GM19193 (cell line): ENCODE data around the gene INHBB.

ENCODE experiments used
- POLR2A ChIP-seq: IDR thresholded peaks from 4 replicates; pipeline ENCODE4 v1.6.1; 2011; ENCODE audit not compliant: insufficient read depth, insufficient read length; ENCODE audit errors: extremely low read depth

The INHBB gene

DNA sequence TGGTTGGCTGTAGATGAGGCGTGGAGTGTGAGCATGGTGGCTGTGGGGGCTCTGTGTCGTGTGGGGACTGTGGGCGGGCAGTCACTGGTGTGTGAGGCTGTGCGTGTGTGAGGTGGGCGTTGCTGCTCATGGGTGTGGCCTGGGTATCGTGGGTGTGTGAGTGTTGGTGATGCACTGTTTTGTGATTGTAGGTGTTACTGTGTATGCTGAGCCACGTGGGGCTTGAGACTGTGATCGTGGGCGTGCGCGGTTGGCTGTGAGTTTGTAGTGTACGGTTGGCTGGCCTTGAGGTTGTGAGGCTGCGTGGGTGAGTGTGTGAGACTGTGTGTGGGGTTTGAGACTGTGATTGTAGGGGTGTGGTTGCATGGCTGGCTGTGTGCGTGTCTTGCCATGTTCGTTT, 8.5 kb downstream of the INHBB start:
- TF ChIP-seq POLR2A: no peak

DNA sequence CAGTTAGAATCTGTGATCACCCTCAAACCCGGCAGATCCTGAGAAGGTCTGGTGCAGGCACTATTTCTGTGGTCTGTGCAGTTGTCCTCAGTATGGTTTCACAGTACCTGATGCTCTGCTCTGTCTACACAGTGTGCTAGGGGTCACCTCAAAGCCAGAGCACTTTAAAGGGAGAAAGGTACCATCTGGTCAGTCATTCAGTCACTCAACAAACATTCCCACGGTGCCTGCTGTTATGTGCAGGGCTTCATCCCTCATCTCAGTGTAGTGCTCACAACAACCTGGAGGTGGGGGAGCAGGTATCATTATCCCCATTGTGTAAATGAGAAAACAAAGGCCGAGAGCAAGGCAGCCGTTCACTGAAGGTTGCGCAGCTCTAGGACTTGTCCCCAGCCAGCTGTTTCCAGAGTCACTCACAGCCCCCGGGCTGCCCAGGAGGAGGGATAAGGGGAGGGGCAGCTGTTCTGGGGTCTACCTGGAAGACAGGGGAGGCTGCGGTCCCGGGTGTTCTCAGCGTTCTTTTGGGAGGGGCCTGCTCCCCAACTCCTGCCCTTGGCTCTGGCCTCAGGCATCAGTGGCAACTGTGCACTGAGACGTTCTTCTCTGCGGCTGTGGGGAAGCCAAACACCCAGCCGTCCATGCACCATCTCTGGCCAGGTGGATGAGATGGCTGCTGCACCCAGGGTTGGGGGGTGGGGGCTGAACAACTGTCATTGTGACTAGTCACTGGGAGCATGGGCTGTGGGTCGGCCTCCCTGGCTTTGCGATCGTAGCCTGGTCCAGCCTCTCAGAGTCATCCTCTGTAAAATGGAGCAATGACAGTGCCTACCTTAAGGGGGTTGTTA, 9.2 kb downstream of the INHBB start:
- TF ChIP-seq POLR2A: no peak

DNA sequence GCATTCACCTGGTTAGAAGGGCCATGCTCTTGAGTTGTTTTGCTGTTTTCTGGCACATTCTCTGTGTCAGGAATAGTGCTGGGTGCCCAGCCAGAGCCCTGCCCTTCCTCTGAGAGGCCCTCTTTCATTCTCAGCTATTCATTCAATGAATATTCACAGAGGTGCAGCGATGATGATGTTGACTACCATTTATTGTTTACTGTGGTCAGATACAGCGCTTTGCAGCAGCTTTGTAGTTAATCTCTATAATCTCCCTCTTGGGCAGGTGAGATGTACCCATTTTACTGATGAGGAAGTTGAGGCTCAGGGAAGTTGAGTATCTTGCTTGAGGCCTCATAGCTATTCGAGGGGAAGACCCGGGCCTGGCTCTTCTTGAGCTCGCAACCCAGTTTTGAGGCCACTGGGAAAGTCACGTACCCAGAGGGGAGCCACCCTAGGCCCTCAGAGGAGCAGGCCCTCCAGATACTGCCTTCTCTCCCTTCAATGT, 9.9 kb downstream of the INHBB start:
- TF ChIP-seq POLR2A: no peak

DNA sequence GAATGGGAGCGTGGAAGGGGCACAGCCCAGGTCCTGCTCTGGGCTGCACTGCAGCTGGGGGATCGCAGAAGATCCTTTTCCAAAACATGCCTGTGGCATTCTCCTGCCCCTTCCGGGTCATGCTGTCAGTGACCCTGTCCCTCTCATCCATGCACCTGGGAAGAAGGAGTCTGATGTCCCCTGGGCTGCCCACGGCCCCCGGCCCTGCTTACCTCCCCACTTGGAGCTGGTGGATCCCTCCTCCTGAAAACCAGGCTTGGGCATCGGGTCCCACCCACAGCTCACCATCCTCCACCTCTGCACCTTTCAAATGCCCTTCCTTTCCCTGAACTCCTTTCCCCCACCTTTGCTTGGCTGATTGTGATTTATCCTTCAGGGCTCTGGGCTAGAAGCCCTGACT, 11.8 kb downstream of the INHBB start:
- no peak for TF ChIP-seq POLR2A

DNA sequence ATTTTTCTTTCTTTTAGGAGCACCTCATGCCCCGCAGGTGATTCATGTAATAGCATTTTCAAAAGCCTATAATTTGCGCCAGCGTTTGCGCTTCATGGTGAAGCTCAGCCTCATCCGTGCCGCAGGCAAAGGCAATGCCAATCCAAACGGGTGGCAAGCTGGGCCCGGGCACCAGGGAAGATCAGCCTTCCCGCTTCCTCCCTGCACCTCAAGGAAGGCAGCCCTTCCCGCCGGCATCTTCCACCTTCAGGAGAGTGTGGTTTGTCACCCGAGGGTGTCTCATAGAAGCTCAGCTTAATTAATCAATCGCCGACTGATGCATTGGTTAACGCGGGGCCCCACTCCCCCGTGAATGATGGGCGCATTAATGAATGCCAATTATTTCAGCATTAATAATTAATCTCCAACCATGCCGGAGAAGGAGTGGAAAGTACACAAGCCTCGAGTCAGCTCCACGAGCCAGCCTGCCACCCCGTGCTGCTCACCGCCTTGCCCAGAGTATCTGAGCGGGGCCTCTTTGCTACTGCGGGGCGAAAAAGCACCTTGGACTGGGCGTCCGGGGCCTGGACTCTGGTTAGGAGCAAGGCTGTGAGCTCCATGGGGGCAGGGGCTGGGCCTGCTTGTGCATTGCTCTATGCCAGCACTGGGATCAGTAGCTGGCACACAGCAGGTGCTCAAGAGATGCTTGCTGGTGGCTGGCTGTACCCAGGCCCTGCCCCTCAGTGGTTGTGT, 13.0 kb downstream of the INHBB start:
- TF ChIP-seq POLR2A: no peak

DNA sequence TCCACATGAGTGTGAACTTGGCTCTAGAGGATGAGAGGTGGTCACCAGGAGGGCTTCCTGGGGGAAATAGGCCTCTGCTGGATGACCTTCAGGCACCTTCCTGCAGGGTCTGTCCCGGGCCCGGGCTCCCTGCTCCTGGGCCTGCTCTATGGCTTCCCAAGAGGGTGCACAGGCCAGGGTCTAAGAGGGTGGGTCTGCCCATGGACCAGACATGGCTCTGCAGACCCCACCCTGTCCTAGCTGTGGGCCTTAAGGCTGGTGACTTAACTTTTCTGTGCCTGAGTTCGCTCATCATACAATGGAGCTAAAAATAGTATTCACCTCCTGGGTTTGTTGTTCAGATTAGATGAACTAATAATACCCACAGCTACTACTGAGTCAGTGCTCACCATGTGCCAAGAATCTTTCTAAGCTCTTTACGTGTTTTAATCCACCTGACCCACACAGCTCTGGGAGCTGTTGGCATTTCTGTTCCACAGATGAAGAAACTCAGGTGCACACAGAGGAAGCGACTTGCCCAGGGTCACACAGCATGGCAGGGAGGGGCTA, 14.4 kb downstream of the INHBB start:
- TF ChIP-seq POLR2A: no peak

DNA sequence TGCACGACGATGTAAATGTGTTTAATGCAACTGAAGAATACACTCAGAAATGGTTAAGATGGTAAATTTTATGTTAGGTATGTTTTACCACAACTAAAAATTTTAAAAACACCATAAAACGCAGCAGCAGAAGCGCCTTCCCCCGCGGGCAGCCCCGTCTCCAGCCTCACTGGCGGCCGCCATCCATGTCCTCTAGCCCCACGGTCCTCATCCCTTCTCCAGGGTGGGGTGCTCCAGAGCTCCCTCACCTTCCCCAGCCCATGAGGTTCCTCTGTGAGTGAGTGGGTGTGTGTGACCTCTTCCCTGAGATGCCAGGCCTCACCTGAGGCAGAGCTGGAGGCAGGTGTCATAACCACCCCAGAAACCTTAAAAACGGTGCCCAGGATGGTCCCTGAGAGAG, 17.0 kb downstream of the INHBB start:
- no peak for TF ChIP-seq POLR2A

DNA sequence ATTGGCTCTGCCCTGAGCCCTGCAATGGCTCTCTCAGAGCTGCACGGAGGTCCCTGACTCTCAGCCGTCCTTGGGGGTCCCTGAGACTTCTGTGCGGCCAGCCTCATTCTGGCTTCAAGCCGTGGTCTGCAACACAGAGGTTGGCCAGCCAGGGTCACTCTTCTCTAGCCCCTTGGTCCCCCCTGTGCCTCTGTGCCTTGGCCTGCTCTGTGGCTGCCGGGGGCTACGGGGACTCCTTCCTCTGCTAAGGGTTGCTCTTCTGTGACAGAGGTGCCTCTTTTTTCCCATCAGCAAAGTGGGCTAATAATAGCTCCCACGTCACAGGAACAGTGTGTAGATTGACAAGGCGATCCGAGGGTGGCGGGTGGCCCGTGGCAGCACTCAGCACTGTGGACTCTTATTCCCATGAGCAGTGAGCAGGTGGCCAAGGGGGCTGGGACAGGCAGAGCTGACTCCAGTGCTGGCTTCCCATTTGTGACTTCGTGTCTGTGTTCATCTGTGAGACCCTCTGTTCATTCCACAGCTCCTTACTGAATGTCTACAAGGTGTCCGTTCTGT, 19.4 kb downstream of the INHBB start:
- TF ChIP-seq POLR2A: no peak

DNA sequence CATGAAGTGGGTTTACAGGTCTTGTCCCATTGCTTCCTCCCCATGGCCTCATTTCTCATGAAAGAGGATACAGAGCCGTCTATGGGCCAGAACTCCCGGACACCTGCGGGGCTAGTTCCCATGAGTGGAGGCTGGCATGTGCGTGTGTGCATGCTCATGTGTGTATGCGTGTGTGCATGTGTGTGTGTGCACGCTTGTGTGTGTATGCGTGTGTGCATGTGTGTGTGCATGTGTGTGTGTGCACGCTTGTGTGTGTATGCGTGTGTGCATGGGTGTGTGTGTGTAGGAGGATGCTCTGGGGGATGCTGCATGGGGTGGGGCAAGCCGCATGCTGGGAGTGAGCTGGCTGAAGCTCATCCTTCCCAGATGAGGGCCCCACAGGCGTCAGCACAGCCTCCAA, 20.8 kb downstream of the INHBB start:
- no peak for TF ChIP-seq POLR2A

DNA sequence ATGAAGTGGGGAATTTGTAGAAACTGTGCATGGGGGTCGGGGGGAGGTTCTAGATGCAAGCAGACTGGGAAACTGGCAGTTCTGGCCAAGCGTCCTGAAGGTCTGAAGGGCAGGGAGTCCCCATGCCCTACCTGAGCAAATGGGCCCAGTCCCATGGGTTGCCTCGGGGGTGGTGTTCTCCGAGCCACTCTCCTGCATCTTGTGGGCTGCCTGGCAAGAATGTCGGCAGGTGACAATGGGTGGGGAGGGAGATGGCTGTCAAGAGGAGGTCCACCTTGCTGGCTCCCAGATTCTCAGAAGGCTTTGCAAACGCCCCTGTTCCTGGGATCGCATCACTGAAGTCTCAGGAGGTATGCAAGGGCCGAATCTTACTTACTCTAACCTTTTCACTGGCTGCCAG, 21.3 kb downstream of the INHBB start:
- TF ChIP-seq POLR2A: no peak

DNA sequence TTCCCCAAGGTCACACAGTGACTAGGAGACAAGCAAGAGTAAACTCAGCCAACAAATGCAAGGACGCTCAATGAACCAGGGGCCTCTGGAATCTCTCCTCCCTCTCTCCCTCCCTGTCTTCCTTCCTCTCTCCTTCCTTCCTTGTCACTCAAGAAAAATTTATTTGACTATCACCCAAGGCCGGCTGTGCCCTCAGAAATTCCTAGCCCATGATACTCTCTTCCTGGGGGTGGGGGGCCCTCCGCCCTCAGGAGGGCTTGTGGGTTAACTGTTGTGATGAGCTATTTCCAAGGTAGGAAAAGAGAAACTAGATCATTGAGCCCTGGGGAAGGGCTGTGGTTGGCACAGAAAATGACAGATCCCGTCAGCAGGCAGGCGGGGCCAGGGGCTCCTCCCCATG, 21.7 kb downstream of the INHBB start:
- TF ChIP-seq POLR2A: no peak

DNA sequence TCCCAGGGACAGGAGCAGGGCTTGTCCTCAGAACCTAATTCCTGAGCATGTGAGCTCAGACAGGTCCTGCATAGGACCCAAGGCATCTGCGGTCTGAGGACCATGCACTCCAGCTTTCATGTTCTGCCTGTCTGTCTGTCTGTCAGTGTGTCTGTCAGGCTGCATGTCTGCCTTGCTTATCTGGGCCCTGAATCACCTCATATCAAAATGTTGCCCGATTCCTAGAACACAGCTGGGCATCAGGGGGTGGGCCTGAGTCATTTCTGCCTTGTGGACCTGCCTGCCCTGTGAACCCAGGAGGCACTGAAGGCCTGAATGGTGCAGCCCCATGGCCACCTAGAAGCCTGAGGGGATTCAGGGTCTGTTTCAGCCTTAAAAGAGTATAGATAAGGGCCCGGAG, 22.1 kb downstream of the INHBB start:
- no peak for TF ChIP-seq POLR2A

DNA sequence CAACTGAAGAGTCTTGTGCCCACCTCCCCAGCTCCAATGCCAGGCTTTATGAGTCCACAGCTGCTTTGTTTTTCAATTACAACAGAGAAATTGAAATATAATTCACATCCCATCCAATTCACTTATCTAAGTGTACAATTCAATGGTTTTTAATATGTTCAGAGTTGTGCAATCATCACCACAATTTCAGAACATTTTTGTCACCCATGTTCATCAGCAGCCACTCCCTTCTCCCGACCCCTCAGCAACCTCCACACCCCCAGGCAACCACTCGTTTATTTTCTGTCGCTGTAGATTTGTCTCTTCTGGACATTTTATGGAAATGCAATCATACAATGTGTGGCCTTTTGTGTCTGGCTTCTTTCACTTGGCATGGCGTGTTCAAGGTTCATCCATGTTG, 23.3 kb downstream of the INHBB start:
- TF ChIP-seq POLR2A: no peak

DNA sequence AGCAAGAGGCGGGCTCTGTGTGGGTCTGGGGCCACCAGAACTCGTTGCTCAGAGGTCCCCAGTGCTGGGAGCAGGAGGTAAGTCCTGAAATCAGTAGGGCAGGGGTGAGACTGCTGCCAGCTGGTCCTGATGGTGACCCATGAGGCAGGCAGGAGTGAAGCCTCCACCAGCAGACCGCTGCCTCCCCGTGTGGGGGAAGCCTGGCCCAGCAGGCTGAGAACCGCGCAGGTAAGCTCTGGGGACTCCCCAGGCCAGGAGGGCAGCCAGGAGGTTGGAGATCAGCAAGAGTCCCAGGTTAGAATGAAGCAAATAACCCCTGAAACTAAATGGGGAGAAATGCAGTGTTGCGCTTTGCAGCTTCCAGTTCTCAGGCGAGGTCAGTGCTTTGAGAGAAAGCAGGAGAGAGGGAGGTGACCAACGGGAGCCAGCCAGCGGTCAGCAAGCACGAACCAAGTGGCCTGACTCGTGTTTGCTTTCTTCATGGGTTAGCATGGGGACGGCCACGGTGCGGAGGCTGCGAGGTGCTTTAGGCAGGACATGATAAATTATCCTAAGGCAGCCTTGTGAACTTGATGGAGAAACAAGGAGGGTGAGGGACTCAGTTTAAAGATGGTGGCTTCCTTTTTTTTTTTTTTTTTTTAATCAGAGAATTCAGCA, 26.2 kb downstream of the INHBB start:
- no peak for TF ChIP-seq POLR2A

DNA sequence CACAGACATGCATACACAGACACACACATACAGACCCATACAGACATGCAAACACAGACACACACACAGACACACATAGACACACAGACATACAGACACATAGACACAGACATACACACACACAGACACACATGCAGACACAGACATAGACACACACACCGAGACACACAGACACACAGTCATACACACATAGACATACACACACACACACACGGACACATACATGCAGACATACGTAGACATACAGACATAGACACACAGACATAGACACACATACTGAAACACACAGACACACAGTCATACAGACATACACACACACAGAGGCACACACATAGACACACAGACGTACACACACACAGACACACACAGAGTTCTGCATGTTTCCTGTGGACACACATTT, 26.9 kb downstream of the INHBB start:
- TF ChIP-seq POLR2A: no peak
